WTC11 (cell line): Measurements from ENCODE around the gene JCAD. TPM values are rescaled to one million over a fixed set of nuclear protein-coding genes. Genes with fewer than 3 reads are reported as not detected.

ENCODE experiments used
- ATAC-seq: fragments of 200-7000 bp; cut with Tn5 transposase; 2 replicates; pipeline ENCODE4 v1.10.0; 2021; ENCODE audit warnings: mild to moderate bottlenecking, moderate library complexity
- CTCF ChIA-PET: fragments of 300-600 bp; sonication (Branson Sonifier 250); formaldehyde crosslinking; loops from one replicate; lab custom pipeline; 2021; ENCODE audit warnings: antibody characterized with exemption; lab: Charles Lee
- POLR2A ChIA-PET: fragments of 350-600 bp; sonication (Branson Sonifier 250); formaldehyde crosslinking; loops from one replicate; lab custom pipeline; 2021; ENCODE audit warnings: antibody characterized with exemption; lab: Charles Lee
- DNase-seq: peaks from one replicate; pipeline ENCODE4 v3.0.0; 2021; ENCODE audit warnings: low spot score
- H3K27ac Mint-ChIP-seq: 2 replicates; pipeline ENCODE4 v1.8.0; 2021; ENCODE audit warnings: mixed read lengths
- H3K27me3 Mint-ChIP-seq: 2 replicates; pipeline ENCODE4 v1.8.0; 2021; ENCODE audit warnings: low read depth, mild to moderate bottlenecking, moderate library complexity, mixed read lengths
- H3K36me3 Mint-ChIP-seq: 2 replicates; pipeline ENCODE4 v1.8.0; 2021; ENCODE audit warnings: mixed read lengths
- H3K4me1 Mint-ChIP-seq: 2 replicates; pipeline ENCODE4 v1.8.0; 2022; ENCODE audit warnings: mixed read lengths
- H3K4me3 Mint-ChIP-seq: 2 replicates; pipeline ENCODE4 v1.8.0; 2021; ENCODE audit warnings: mild to moderate bottlenecking, moderate library complexity, mixed read lengths
- H3K9me3 Mint-ChIP-seq: 2 replicates; pipeline ENCODE4 v1.8.0; 2021; ENCODE audit warnings: mixed read lengths
- ATF2 ChIP-seq: sonication (generic); formaldehyde crosslinking; IDR thresholded peaks from 2 replicates; pipeline ENCODE4 v1.8.1; 2022; ENCODE audit warnings: low read depth, missing genetic modification reagents, borderline replicate concordance
- CBFB ChIP-seq: sonication (generic); formaldehyde crosslinking; IDR thresholded peaks from 2 replicates; pipeline ENCODE4 v1.8.1; 2022; ENCODE audit warnings: mild to moderate bottlenecking, low read depth, missing genetic modification reagents
- E2F1 ChIP-seq: sonication (generic); formaldehyde crosslinking; IDR thresholded peaks from 2 replicates; pipeline ENCODE4 v1.8.0; 2022; ENCODE audit warnings: mild to moderate bottlenecking, missing genetic modification reagents
- EMX1 ChIP-seq: fragments of 250-450 bp; sonication (Bioruptor Pico); IDR thresholded peaks from 2 replicates; pipeline ENCODE4 v1.8.0; 2021; ENCODE audit warnings: mild to moderate bottlenecking
- ESRRA ChIP-seq: sonication (generic); formaldehyde crosslinking; IDR thresholded peaks from 2 replicates; pipeline ENCODE4 v1.8.1; 2022; ENCODE audit warnings: mild to moderate bottlenecking, missing genetic modification reagents, borderline replicate concordance
- HMGXB4 ChIP-seq: sonication (generic); formaldehyde crosslinking; IDR thresholded peaks from 2 replicates; pipeline ENCODE4 v1.8.1; 2023; ENCODE audit warnings: mild to moderate bottlenecking, moderate library complexity, missing genetic modification reagents
- IRF2 ChIP-seq: sonication (generic); formaldehyde crosslinking; IDR thresholded peaks from 2 replicates; pipeline ENCODE4 v1.8.0; 2022; ENCODE audit warnings: low read depth, missing genetic modification reagents, borderline replicate concordance
- NFATC4 ChIP-seq: fragments of 250-450 bp; sonication (Bioruptor Pico); IDR thresholded peaks from 2 replicates; pipeline ENCODE4 v1.9.0; 2021; ENCODE audit warnings: mild to moderate bottlenecking
- SP1 ChIP-seq: sonication (generic); formaldehyde crosslinking; conservative IDR thresholded peaks from 2 replicates; pipeline ENCODE4 v1.8.1; 2022; ENCODE audit warnings: missing genetic modification reagents
- USF2 ChIP-seq: sonication (generic); formaldehyde crosslinking; IDR thresholded peaks from 2 replicates; pipeline ENCODE4 v1.8.1; 2023; ENCODE audit warnings: mild to moderate bottlenecking, missing genetic modification reagents, moderate library complexity
- ZBTB43 ChIP-seq: sonication (generic); formaldehyde crosslinking; IDR thresholded peaks from 2 replicates; pipeline ENCODE4 v1.8.1; 2023; ENCODE audit warnings: mild to moderate bottlenecking, missing genetic modification reagents
- ZNF512 ChIP-seq: sonication (generic); formaldehyde crosslinking; IDR thresholded peaks from 2 replicates; pipeline ENCODE4 v1.8.1; 2022; ENCODE audit warnings: missing genetic modification reagents, borderline replicate concordance
- total RNA-seq: library from RNA; stranded (reverse); gene quantifications from 3 replicates; pipeline ENCODE4 v1.2.3, GENCODE V29; 2021

Gene JCAD
- total RNA-seq, 1 experiment from 2014 or later = 1.8 TPM

- TF ChIP-seq ZNF512 (no peak), SP1 (CRISPR knock-in tag) (no peak), NFATC4 (CRISPR knock-in tag) (no peak)
Measured at GRCh38 chr10:30039988-30040387, 19.4 kb downstream of the JCAD start (continued).

GRCh38 chr10:30039567-30039966 lies 19.8 kb downstream of the JCAD start:
- ChIA-PET CTCF (interaction anchor here (0.9 to 1.8 kb wide), 2 partner anchors 12 to 37 kb away, joined by 3 to 5 read pairs; no protein-coding TSS in a partner anchor), POLR2A (no interaction called here)
- TF ChIP-seq CBFB (CRISPR knock-in tag) (no peak), E2F1 (CRISPR knock-in tag) (no peak), USF2 (no peak), ZBTB43 (CRISPR knock-in tag) (no peak), EMX1 (CRISPR knock-in tag) (no peak), ESRRA (no peak), HMGXB4 (CRISPR knock-in tag) (no peak)
- Mint-ChIP-seq H3K4me1 (peaks cover 32% of the 10 kb centered on the region), H3K27ac (no peak overlapping the region), H3K9me3 (no peaks in the 10 kb centered on the region), H3K4me3 (no peak overlapping the region), H3K27me3 (no peaks in the 10 kb centered on the region), H3K36me3 (no peaks in the 10 kb centered on the region)
- ATAC-seq (no peak), DNase-seq (no peak)

- DNase-seq = no peak
- Mint-ChIP-seq H3K4me3 (no peak overlapping the region), H3K27me3 (no peaks in the 10 kb centered on the region), H3K9me3 (no peaks in the 10 kb centered on the region), H3K36me3 (no peaks in the 10 kb centered on the region), H3K4me1 (peaks cover 33% of the 10 kb centered on the region), H3K27ac (no peak overlapping the region)
- ATAC-seq = no peak
- ChIA-PET CTCF (interaction anchor here (0.6 to 0.7 kb wide), 3 partner anchors 59 to 254 kb away, joined by 3 read pairs; no protein-coding TSS in a partner anchor), POLR2A (interaction anchor here (1.0 kb wide), 1 partner anchor 26 kb away, joined by 3 read pairs; no protein-coding TSS in a partner anchor)
- TF ChIP-seq IRF2 (CRISPR knock-in tag) (no peak), ATF2 (CRISPR knock-in tag) (no peak), ZBTB43 (CRISPR knock-in tag) (no peak)
Measured at GRCh38 chr10:30038781-30039536, 20.4 kb downstream of the JCAD start.
